ENCODE data around the gene KIZ. TPM values are rescaled to one million over a fixed set of nuclear protein-coding genes. Genes with fewer than 3 reads are reported as not detected.

Gene KIZ
- 23.2 TPM for polyA plus RNA-seq (2012; ENCODE audit: insufficient read depth, insufficient read length)

- peak within 1 kb of the TSS; percentile 75 for H3K4me3 ChIP-seq (ENCODE audit: low read length)
- peak; percentile 83 for DNase-seq (ENCODE audit: low read depth, low spot score)
These were observed at the start of gene KIZ for GRCh38 chr20:21125849-21126580. Gene KIZ (plus strand): TSS chr20:21126082. CDS start chr20:21126116, 34 bp downstream.

GRCh38 chr20:21077809-21078345, 48.0 kb upstream of the KIZ start:
- DNase-seq (ENCODE audit: low read depth, low spot score): no peak
- H3K4me3 ChIP-seq (ENCODE audit: low read length): no peak overlapping the region

GRCh38 chr20:21082584-21082983, 43.3 kb upstream of the KIZ start:
- H3K4me3 ChIP-seq (ENCODE audit: low read length): no peak overlapping the region
- DNase-seq (ENCODE audit: low read depth, low spot score): no peak

GRCh38 chr20:21083825-21084325, 42.0 kb upstream of the KIZ start:
- no peak for DNase-seq (ENCODE audit: low read depth, low spot score)
- H3K4me3 ChIP-seq (ENCODE audit: low read length): no peak overlapping the region

- H3K4me3 ChIP-seq (ENCODE audit: low read length): no peak overlapping the region
- no peak for DNase-seq (ENCODE audit: low read depth, low spot score)
These were observed 37.9 kb upstream of the KIZ start for GRCh38 chr20:21087862-21088540.

GRCh38 chr20:21089391-21089790, 36.5 kb upstream of the KIZ start:
- H3K4me3 ChIP-seq (ENCODE audit: low read length): no peak overlapping the region

GRCh38 chr20:21090111-21090618, 35.7 kb upstream of the KIZ start:
- DNase-seq (ENCODE audit: low read depth, low spot score): no peak
- H3K4me3 ChIP-seq (ENCODE audit: low read length): no peak overlapping the region

More at GRCh38 chr20:21089391-21089790, 36.5 kb upstream of the KIZ start:
- no peak for DNase-seq (ENCODE audit: low read depth, low spot score)

GRCh38 chr20:21090721-21091120, 35.2 kb upstream of the KIZ start:
- no peak overlapping the region for H3K4me3 ChIP-seq (ENCODE audit: low read length)
- DNase-seq (ENCODE audit: low read depth, low spot score): no peak

- no peak for DNase-seq (ENCODE audit: low read depth, low spot score)
- no peak overlapping the region for H3K4me3 ChIP-seq (ENCODE audit: low read length)
These were observed 33.1 kb upstream of the KIZ start for GRCh38 chr20:21092806-21093205.

GRCh38 chr20:21096321-21097043, 29.4 kb upstream of the KIZ start:
- H3K4me3 ChIP-seq (ENCODE audit: low read length): no peak overlapping the region
- DNase-seq (ENCODE audit: low read depth, low spot score): peak; percentile 28

- peak; percentile 29 for DNase-seq (ENCODE audit: low read depth, low spot score)
- peak overlapping the region; percentile 54 for H3K4me3 ChIP-seq (ENCODE audit: low read length)
These were observed 25.9 kb upstream of the KIZ start for GRCh38 chr20:21099751-21100577.

- peak; percentile 15 for DNase-seq (ENCODE audit: low read depth, low spot score)
- peak overlapping the region; percentile 54 for H3K4me3 ChIP-seq (ENCODE audit: low read length)
These were observed 25.1 kb upstream of the KIZ start for GRCh38 chr20:21100578-21101452.

- H3K4me3 ChIP-seq (ENCODE audit: low read length): no peak overlapping the region
- no peak for DNase-seq (ENCODE audit: low read depth, low spot score)
These were observed 24.4 kb upstream of the KIZ start for GRCh38 chr20:21101453-21101931.

GRCh38 chr20:21101932-21102575, 23.8 kb upstream of the KIZ start:
- no peak for DNase-seq (ENCODE audit: low read depth, low spot score)
- peak overlapping the region; percentile 44 for H3K4me3 ChIP-seq (ENCODE audit: low read length)

- peak; percentile 60 for DNase-seq (ENCODE audit: low read depth, low spot score)
- H3K4me3 ChIP-seq (ENCODE audit: low read length): peak overlapping the region; percentile 44
These were observed 23.1 kb upstream of the KIZ start for GRCh38 chr20:21102603-21103311.
